Heart left ventricle (tissue), 13 donors: Measurements from ENCODE around the gene TEX26.

Experiments used
- POLR2A ChIP-seq, 2 donors: fragments of 450-650 bp; IDR thresholded peaks; one replicate each; pipeline ENCODE4 v1.6.1; 2017; ENCODE audit warnings: antibody characterized with exemption in 2 of 2, mild to moderate bottlenecking in 2 of 2, moderate library complexity in 2 of 2
- TF ChIP-seq, protein P1 (sequence below), 12 donors: fragments of 200-600 bp; sonication (generic) in 4 of 12; IDR thresholded peaks; one replicate each; pipeline versions ENCODE4 v1.5.0 to v1.8.0; 2018 to 2022; ENCODE audit warnings: antibody characterized with exemption in 12 of 12, mild to moderate bottlenecking in 5 of 12
- donor health status: ischemic (EF 13 %, LVEDD 7.1; RV severe dilation, severe dysfunction).
- donor health status: DM: no; HTN: yes; CAD: no.
- donor health status: DM: no; HTN: no; CAD: no.
- donor health status: ischemic (EF 25% LVEDD 6.9; RV normal size, moderate dysfunction).
- donor health status: ischemic (EF 25% LVEDD 5.7; RV mildly dilated, moderate dysfunction).
- donor health status: ischemic (EF 35%, LVEDD 5.7; RV mildly dilated, moderate dysfunction).
- donor health status: nonischemic (EF 11% LVEDD 7.7; RV severe dilation, severe dysfunction).
- donor health status: DM: yes; HTN: yes; CAD: no.
- donor health status: PGD.
- donor health status: ischemic (EF 29% LVEDD 5.4; RV normal size, mild dysfunction).
- donor health status: nonischemic (EF 23%, LVEDD 6.1; RV moderate dilation, normal function).

- TF ChIP-seq, protein P1, sequence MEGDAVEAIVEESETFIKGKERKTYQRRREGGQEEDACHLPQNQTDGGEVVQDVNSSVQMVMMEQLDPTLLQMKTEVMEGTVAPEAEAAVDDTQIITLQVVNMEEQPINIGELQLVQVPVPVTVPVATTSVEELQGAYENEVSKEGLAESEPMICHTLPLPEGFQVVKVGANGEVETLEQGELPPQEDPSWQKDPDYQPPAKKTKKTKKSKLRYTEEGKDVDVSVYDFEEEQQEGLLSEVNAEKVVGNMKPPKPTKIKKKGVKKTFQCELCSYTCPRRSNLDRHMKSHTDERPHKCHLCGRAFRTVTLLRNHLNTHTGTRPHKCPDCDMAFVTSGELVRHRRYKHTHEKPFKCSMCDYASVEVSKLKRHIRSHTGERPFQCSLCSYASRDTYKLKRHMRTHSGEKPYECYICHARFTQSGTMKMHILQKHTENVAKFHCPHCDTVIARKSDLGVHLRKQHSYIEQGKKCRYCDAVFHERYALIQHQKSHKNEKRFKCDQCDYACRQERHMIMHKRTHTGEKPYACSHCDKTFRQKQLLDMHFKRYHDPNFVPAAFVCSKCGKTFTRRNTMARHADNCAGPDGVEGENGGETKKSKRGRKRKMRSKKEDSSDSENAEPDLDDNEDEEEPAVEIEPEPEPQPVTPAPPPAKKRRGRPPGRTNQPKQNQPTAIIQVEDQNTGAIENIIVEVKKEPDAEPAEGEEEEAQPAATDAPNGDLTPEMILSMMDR (IDR thresholded peaks at IDR 0.05): no peak
- TF ChIP-seq POLR2A (IDR thresholded peaks at IDR 0.05): no peak
Observed at GRCh38 chr13:30982506-30982905, 50.0 kb downstream of the TEX26 start.
